ENCODE data around the gene CD53. TPM values are rescaled to one million over a fixed set of nuclear protein-coding genes. Genes with fewer than 3 reads are reported as not detected.

Gene CD53
- total and polyA plus RNA-seq, 7 experiments from 2014 or later: 237 to 1,023 (median 400) TPM

DNA sequence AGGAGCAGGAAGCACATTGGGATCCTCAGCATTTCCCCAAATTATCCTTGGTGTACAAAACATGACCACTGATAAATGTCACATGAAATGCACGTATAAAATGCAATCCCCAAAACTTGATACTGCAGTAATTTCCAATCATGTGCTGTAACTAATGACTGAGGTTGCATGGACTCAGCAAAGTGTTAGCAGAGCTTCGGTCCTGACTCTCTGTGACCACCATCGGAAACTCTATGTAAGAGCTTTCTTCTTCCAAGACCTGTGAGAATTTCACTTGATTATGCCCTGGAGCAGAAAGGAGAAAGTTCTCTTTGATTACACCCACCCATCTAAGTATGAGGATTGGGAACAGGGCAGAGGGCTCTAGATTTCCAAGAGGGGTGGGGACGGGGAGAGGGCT is 908 bp downstream of the CD53 start:
- no peak for DNase-seq
- Mint-ChIP-seq H3K4me3 (peak overlapping the region; percentile 94 to 100 (median 96)), H3K36me3 (peaks cover 3 to 37% (median 20%) of the 10 kb centered on the region in 5 donors), H3K4me1 (peaks cover 37 to 76% (median 59%) of the 10 kb centered on the region in 7 donors), H3K27me3 (no peaks in the 10 kb centered on the region), H3K27ac (peak overlapping the region; percentile 95 to 99 (median 98)), H3K9me3 (peaks cover 0 to 4% (median 0%) of the 10 kb centered on the region in 11 donors)
- H3K27me3 ChIP-seq (ENCODE audit: control insufficient read depth in 2 of 2, insufficient read depth in 2 of 2, low read length in 2 of 2): no peaks in the 10 kb centered on the region
- peak overlapping the region; percentile 91 for H3K27ac ChIP-seq (ENCODE audit: low read depth, low read length)
- no peak for ATAC-seq
- ChIA-PET CTCF (interaction anchor here (0.7 to 1.2 kb wide), 7 partner anchors 12 to 254 kb away, joined by 3 to 4 read pairs (median 3); partner anchors contain the start of gene LRIF1), POLR2A (interaction anchor here (0.8 to 6.1 kb wide), 12 partner anchors 11 to 326 kb away, joined by 3 to 36 read pairs (median 5); partner anchors contain the start of gene LRIF1)
- H3K4me3 ChIP-seq (ENCODE audit: low read length): peak overlapping the region; percentile 84
- peaks cover 0 to 7% (median 1%) of the 10 kb centered on the region in 3 experiments for H3K36me3 ChIP-seq (ENCODE audit: control insufficient read depth in 2 of 3, insufficient read depth in 3 of 3, low read length in 3 of 3)
- H3K9me3 ChIP-seq (ENCODE audit: control insufficient read depth in 2 of 3, low read length in 3 of 3): no peaks in the 10 kb centered on the region
- intact Hi-C loops (cut with micrococcal nuclease): loop anchor here (1.0 to 10.0 kb wide), 17 partner anchors 7 to 881 kb away; partner anchors contain the start of genes DDX20 (in 2 of the 2), DENND2D (in 1 of the 2), KCNA3 (in 1 of the 2) and LAMTOR5 (in 1 of the 2)
- H3K4me1 ChIP-seq (ENCODE audit: control insufficient read depth in 2 of 2, insufficient read depth in 2 of 2, low read length in 2 of 2): peaks cover 29 to 51% of the 10 kb centered on the region in 2 donors

DNA sequence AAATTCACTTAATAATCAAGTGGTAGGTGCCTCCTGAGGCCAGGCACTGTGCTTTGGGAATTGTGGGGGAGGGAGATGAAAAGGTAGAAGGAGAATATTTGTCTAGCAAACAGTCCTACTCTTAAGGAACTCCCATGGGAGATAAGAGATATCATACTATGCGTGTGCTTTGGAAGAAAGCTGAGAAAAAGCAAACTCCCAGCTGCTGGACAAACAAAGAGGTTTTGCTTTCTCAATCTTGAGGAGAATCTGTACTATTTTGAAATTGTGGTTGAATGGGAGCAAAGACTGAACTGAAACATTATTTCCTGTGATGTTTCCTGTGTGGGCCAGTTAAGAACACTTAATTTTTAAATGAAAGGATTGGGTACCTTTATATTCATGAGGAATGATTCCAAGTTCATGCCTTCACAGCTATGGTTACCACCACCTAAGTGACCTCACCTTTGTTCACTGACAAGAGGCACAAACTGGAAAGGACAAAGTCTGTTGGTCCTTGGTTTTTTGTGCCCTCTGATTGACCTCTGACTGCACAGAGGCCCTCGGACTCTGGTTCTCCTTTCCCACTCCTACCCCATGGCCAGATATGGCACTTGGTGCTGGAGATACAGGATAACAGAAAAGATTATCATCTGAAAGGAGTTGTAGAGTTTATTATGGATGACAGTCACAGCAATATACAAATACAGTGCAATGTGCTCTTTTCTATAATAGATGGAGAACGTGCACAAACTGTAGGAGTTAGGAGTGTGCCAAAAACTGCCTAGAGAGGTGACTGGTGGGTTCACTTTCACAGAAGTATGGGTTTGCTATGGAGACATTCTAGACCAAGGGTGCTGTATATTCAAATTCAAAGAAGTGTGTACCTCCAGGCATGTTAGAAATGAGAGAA is 1.6 kb downstream of the CD53 start:
- Mint-ChIP-seq H3K9me3 (peaks cover 0 to 4% (median 0%) of the 10 kb centered on the region in 11 donors), H3K27ac (peak overlapping the region; percentile 95 to 99 (median 98)), H3K4me3 (peak overlapping the region; percentile 94 to 100 (median 96)), H3K4me1 (peaks cover 39 to 76% (median 62%) of the 10 kb centered on the region in 7 donors), H3K36me3 (peaks cover 3 to 41% (median 20%) of the 10 kb centered on the region in 5 donors), H3K27me3 (no peaks in the 10 kb centered on the region)
- Histone ChIP-seq H3K27ac (ENCODE audit: low read depth, low read length) (peak overlapping the region; percentile 91), H3K4me3 (ENCODE audit: low read length) (peak overlapping the region; percentile 84), H3K36me3 (ENCODE audit: control insufficient read depth in 2 of 3, insufficient read depth in 3 of 3, low read length in 3 of 3) (peaks cover 0 to 7% (median 5%) of the 10 kb centered on the region in 3 experiments), H3K27me3 (ENCODE audit: control insufficient read depth in 2 of 2, insufficient read depth in 2 of 2, low read length in 2 of 2) (no peaks in the 10 kb centered on the region), H3K9me3 (ENCODE audit: control insufficient read depth in 2 of 3, low read length in 3 of 3) (no peaks in the 10 kb centered on the region), H3K4me1 (ENCODE audit: control insufficient read depth in 2 of 2, insufficient read depth in 2 of 2, low read length in 2 of 2) (peaks cover 36 to 58% of the 10 kb centered on the region in 2 donors)
- peak in 2 of 9 donors; percentile 31 to 34 for DNase-seq
- intact Hi-C loops (cut with micrococcal nuclease): loop anchor here (1.0 to 10.0 kb wide), 19 partner anchors 8 to 880 kb away; partner anchors contain the start of genes DDX20 (in 2 of the 2), DENND2D (in 1 of the 2), KCNA3 (in 1 of the 2) and KCNC4 (in 1 of the 2)
- POLR2A ChIA-PET: interaction anchor here (1.2 to 6.1 kb wide), 13 partner anchors 12 to 325 kb away, joined by 3 to 36 read pairs (median 7); partner anchors contain the start of gene LRIF1
- ATAC-seq: peak; percentile 7
- CTCF ChIA-PET: interaction anchor here (0.8 to 1.3 kb wide), 4 partner anchors 16 to 91 kb away, joined by 3 to 4 read pairs (median 4); no protein-coding TSS in a partner anchor

DNA sequence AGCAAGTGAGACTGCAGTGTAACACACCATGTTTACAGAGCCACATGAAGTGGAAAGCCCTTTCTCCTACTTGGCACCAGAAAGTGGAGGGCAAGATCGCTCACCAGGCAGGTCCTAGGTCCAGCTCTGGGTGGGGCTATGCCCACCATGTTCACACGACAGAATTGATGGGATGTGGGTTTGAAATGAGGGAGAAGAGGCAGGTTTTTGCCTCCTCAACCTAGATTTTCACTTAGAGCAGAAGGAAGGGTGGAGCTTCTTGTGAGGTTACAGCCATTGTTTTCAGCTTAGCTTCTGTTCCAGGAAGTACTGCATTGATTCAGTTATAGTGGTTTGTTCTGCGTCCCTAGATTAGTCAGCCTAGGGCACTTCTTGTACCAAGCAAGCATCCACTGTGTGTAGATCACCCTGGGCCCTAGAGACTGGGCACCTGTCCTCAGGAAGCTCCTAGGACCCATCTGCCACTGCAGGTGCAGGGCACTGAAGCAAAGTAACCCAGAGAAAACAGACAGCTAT is 2.3 kb downstream of the CD53 start:
- no peaks in the 10 kb centered on the region for H3K27me3 ChIP-seq (ENCODE audit: control insufficient read depth in 2 of 2, insufficient read depth in 2 of 2, low read length in 2 of 2)
- DNase-seq (peak in 8 of 9 donors; percentile 49 to 65 (median 58)), ATAC-seq (peak; percentile 72)
- H3K4me3 ChIP-seq (ENCODE audit: low read length): peak overlapping the region; percentile 84
- peaks cover 43 to 63% of the 10 kb centered on the region in 2 donors for H3K4me1 ChIP-seq (ENCODE audit: control insufficient read depth in 2 of 2, insufficient read depth in 2 of 2, low read length in 2 of 2)
- peaks cover 45 to 76% (median 64%) of the 10 kb centered on the region in 7 donors for H3K4me1 Mint-ChIP-seq
- POLR2A ChIA-PET: interaction anchor here (0.6 to 6.1 kb wide), 13 partner anchors 11 to 539 kb away, joined by 3 to 36 read pairs (median 6); partner anchors contain the start of gene LRIF1
- H3K27ac ChIP-seq (ENCODE audit: low read depth, low read length): peak overlapping the region; percentile 91
- H3K27ac Mint-ChIP-seq: peak overlapping the region; percentile 95 to 99 (median 98)
- peak overlapping the region; percentile 94 to 100 (median 96) for H3K4me3 Mint-ChIP-seq
- peaks cover 0 to 4% (median 0%) of the 10 kb centered on the region in 11 donors for H3K9me3 Mint-ChIP-seq
- H3K27me3 Mint-ChIP-seq: no peaks in the 10 kb centered on the region
- no peaks in the 10 kb centered on the region for H3K9me3 ChIP-seq (ENCODE audit: control insufficient read depth in 2 of 3, low read length in 3 of 3)
- intact Hi-C loops (cut with micrococcal nuclease): loop anchor here (1.0 to 10.0 kb wide), 14 partner anchors 9 to 880 kb away; partner anchors contain the start of genes DDX20 (in 2 of the 2), KCNC4 (in 1 of the 2), LAMTOR5 (in 1 of the 2) and LRIF1 (in 1 of the 2)
- CTCF ChIA-PET: interaction anchor here (0.8 to 1.3 kb wide), 5 partner anchors 15 to 105 kb away, joined by 3 to 4 read pairs (median 3); no protein-coding TSS in a partner anchor
- H3K36me3 ChIP-seq (ENCODE audit: control insufficient read depth in 2 of 3, insufficient read depth in 3 of 3, low read length in 3 of 3): peaks cover 0 to 7% (median 5%) of the 10 kb centered on the region in 3 experiments
- peaks cover 3 to 46% (median 24%) of the 10 kb centered on the region in 5 donors for H3K36me3 Mint-ChIP-seq

DNA sequence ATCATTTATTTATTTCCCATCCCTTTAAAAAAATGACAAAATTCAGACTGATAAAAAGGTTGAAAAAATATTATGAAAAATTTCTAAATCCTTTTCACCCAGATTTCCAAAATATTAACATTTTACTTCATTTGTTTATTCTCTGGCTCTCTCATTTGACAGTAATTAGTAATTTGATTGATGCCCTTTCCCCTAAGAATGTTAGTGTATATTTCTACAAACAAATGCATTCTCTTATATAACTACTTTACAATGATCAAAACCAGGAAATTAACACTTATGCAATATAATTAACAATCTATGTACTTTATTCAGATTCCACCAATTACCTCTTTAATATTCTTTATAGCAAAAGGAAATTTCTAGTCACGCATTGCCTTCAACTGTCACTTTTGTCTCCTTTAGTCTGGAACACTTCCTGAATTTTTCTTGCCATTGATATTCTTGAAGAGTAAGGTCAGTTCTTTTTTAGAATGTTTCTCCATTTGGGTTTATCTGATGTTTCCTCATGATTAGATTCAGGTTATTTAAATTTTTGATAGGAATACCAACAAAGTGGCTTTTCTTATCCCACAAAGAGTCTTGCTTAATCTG is 3.9 kb downstream of the CD53 start:
- DNase-seq: no peak
- ChIA-PET POLR2A (interaction anchor here (1.6 to 1.9 kb wide), 3 partner anchors 10 to 32 kb away, joined by 5 to 6 read pairs (median 6); no protein-coding TSS in a partner anchor), CTCF (no interaction called here)
- peaks cover 57 to 63% of the 10 kb centered on the region in 2 donors for H3K4me1 ChIP-seq (ENCODE audit: control insufficient read depth in 2 of 2, insufficient read depth in 2 of 2, low read length in 2 of 2)
- Mint-ChIP-seq H3K4me1 (peaks cover 49 to 76% (median 65%) of the 10 kb centered on the region in 7 donors), H3K27ac (peak overlapping the region; percentile 70 to 98 (median 92)), H3K9me3 (peaks cover 0 to 4% (median 0%) of the 10 kb centered on the region in 11 donors), H3K27me3 (no peaks in the 10 kb centered on the region), H3K4me3 (peak overlapping the region; percentile 80 to 96 (median 83)), H3K36me3 (peaks cover 3 to 56% (median 38%) of the 10 kb centered on the region in 5 donors)
- H3K27ac ChIP-seq (ENCODE audit: low read depth, low read length): peak overlapping the region; percentile 91
- no peaks in the 10 kb centered on the region for H3K27me3 ChIP-seq (ENCODE audit: control insufficient read depth in 2 of 2, insufficient read depth in 2 of 2, low read length in 2 of 2)
- peaks cover 0 to 7% (median 5%) of the 10 kb centered on the region in 3 experiments for H3K36me3 ChIP-seq (ENCODE audit: control insufficient read depth in 2 of 3, insufficient read depth in 3 of 3, low read length in 3 of 3)
- ATAC-seq: no peak
- no peaks in the 10 kb centered on the region for H3K9me3 ChIP-seq (ENCODE audit: control insufficient read depth in 2 of 3, low read length in 3 of 3)
- H3K4me3 ChIP-seq (ENCODE audit: low read length): peak overlapping the region; percentile 84
- intact Hi-C loops (cut with micrococcal nuclease): loop anchor here (5.0 to 10.0 kb wide), 5 partner anchors 472 to 878 kb away; partner anchors contain the start of genes DDX20 (in 1 of the 2), KCNC4 (in 1 of the 2), LAMTOR5 (in 1 of the 2) and RBM15 (in 1 of the 2)

DNA sequence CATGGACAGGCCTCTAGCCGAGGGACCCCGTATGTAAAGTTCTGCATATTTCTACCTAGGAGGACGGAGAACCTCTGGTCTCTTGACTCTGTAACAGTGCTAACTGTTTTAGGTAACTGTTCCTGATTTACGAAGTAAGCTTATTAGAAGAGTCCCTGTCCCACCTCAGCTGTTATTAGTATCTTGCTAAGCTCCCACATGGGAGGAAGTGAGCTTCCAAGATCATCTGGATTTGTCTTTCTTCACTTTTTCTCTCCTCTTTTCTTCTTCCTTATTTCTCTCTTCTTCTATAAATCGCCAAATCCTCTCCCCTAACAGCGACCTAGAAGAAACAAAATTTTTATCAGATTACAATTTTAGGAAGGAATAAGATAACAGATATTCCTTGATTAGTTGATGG is 4.4 kb downstream of the CD53 start:
- ChIA-PET CTCF (interaction anchor here (0.5 kb wide), 1 partner anchor 87 kb away, joined by 3 read pairs; the partner anchor contains the start of gene LRIF1), POLR2A (interaction anchor here (0.6 to 1.7 kb wide), 2 partner anchors 15 to 23 kb away, joined by 3 to 5 read pairs; no protein-coding TSS in a partner anchor)
- intact Hi-C loops (cut with micrococcal nuclease): loop anchor here (5.0 to 10.0 kb wide), 5 partner anchors 473 to 877 kb away; partner anchors contain the start of genes DDX20 (in 1 of the 2), KCNC4 (in 1 of the 2), LAMTOR5 (in 1 of the 2) and RBM15 (in 1 of the 2)
- Histone ChIP-seq H3K4me1 (ENCODE audit: control insufficient read depth in 2 of 2, insufficient read depth in 2 of 2, low read length in 2 of 2) (peaks cover 57 to 62% of the 10 kb centered on the region in 2 donors), H3K9me3 (ENCODE audit: control insufficient read depth in 2 of 3, low read length in 3 of 3) (no peaks in the 10 kb centered on the region), H3K4me3 (ENCODE audit: low read length) (peak overlapping the region; percentile 84), H3K27me3 (ENCODE audit: control insufficient read depth in 2 of 2, insufficient read depth in 2 of 2, low read length in 2 of 2) (no peaks in the 10 kb centered on the region), H3K36me3 (ENCODE audit: control insufficient read depth in 2 of 3, insufficient read depth in 3 of 3, low read length in 3 of 3) (peaks cover 0 to 7% (median 5%) of the 10 kb centered on the region in 3 experiments), H3K27ac (ENCODE audit: low read depth, low read length) (peak overlapping the region; percentile 91)
- Mint-ChIP-seq H3K27me3 (no peaks in the 10 kb centered on the region), H3K4me3 (peak overlapping the region; percentile 80 to 96 (median 83)), H3K36me3 (peaks cover 3 to 58% (median 41%) of the 10 kb centered on the region in 5 donors), H3K4me1 (peaks cover 50 to 76% (median 65%) of the 10 kb centered on the region in 7 donors), H3K27ac (peak overlapping the region; percentile 70 to 98 (median 92)), H3K9me3 (peaks cover 0 to 4% (median 0%) of the 10 kb centered on the region in 11 donors)
- DNase-seq (no peak), ATAC-seq (no peak)
